Caco-2 (cell line): ENCODE data around the gene KIF25. TPM values are rescaled to one million over a fixed set of nuclear protein-coding genes. Genes with fewer than 3 reads are reported as not detected.

Experiments
- BruUV-seq: library from RNA; stranded (reverse); fragments of 400-500 nt; replicated peaks from 2 replicates; lab custom pipeline; 2021; lab: Mats Ljungman, UMichigan
- CTCF ChIA-PET: fragments of 300-600 bp; sonication (Branson Sonifier 250); formaldehyde crosslinking; loops from one replicate; lab custom pipeline; 2022; ENCODE audit warnings: antibody characterized with exemption; lab: Charles Lee
- POLR2A ChIA-PET: fragments of 300-600 bp; sonication (Branson Sonifier 250); formaldehyde crosslinking; loops from one replicate; lab custom pipeline; 2022; ENCODE audit warnings: antibody characterized with exemption; lab: Charles Lee
- DNase-seq, 2 experiments: peaks; one replicate each; pipeline versions ENCODE4 v3.0.0 to v3.0.0-alpha.2; 2020 to 2022
- H3K27me3 ChIP-seq: replicated peaks from 2 replicates; pipeline ENCODE4 v1.6.0; 2011; ENCODE audit warnings: low read length; ENCODE audit not compliant: control insufficient read depth, insufficient read depth
- H3K36me3 ChIP-seq: 2 replicates; pipeline ENCODE4 v1.5.1; 2011; ENCODE audit warnings: low read length; ENCODE audit not compliant: control insufficient read depth, insufficient read depth
- H3K4me1 ChIP-seq: fragments of 250-450 bp; sonication (Bioruptor Pico); 2 replicates; pipeline ENCODE4 v1.5.1; 2020; ENCODE audit warnings: mild to moderate bottlenecking
- H3K4me3 ChIP-seq: 2 replicates; pipeline ENCODE4 v1.5.1; 2011; ENCODE audit warnings: low read depth, mild to moderate bottlenecking, control low read depth, low read length
- H3K9me3 ChIP-seq: fragments of 250-450 bp; sonication (Bioruptor Pico); 2 replicates; pipeline ENCODE4 v1.5.1; 2020; ENCODE audit warnings: mild to moderate bottlenecking, moderate library complexity
- H3K27ac Mint-ChIP-seq: one replicate; pipeline ENCODE4 v1.8.0; 2022; ENCODE audit warnings: mixed read lengths; ENCODE audit not compliant: unreplicated experiment
- H3K27me3 Mint-ChIP-seq: one replicate; pipeline ENCODE4 v1.8.0; 2022; ENCODE audit warnings: mixed read lengths; ENCODE audit not compliant: insufficient read depth, unreplicated experiment
- H3K36me3 Mint-ChIP-seq: one replicate; pipeline ENCODE4 v1.8.0; 2022; ENCODE audit warnings: mild to moderate bottlenecking, mixed read lengths; ENCODE audit not compliant: insufficient read depth, unreplicated experiment
- H3K4me1 Mint-ChIP-seq: one replicate; pipeline ENCODE4 v1.8.0; 2022; ENCODE audit warnings: low read depth, mixed read lengths; ENCODE audit not compliant: unreplicated experiment
- H3K4me3 Mint-ChIP-seq: one replicate; pipeline ENCODE4 v1.8.0; 2022; ENCODE audit warnings: mild to moderate bottlenecking, moderate library complexity, mixed read lengths; ENCODE audit not compliant: unreplicated experiment
- H3K9me3 Mint-ChIP-seq: one replicate; pipeline ENCODE4 v1.8.0; 2022; ENCODE audit warnings: mixed read lengths; ENCODE audit not compliant: unreplicated experiment
- intact Hi-C: fragments of 100-400 bp; cut with micrococcal nuclease; formaldehyde crosslinking; loops from one replicate; pipeline ENCODE4 v1.10.0; 2022; ENCODE audit not compliant: unreplicated experiment
- total RNA-seq: library from RNA; stranded (reverse); gene quantifications from 2 replicates; pipeline ENCODE4 v1.2.3, GENCODE V29; 2022
- TF ChIP-seq, protein P1 (sequence below), 2 experiments: fragments of 200-600 bp in 1 of 2; IDR thresholded peaks; 1 replicate in 1 of 2; 2 replicates in 1 of 2; pipeline versions ENCODE4 v1.5.1 to v1.8.0; 2011 to 2022; ENCODE audit warnings: antibody characterized with exemption in 1 of 2, control low read depth in 1 of 2, inconsistent platforms in 1 of 2, low read depth in 1 of 2, low read length in 1 of 2, mild to moderate bottlenecking in 1 of 2, moderate library complexity in 1 of 2; ENCODE audit not compliant: insufficient read depth in 1 of 2, severe bottlenecking in 1 of 2, unreplicated experiment in 1 of 2

Gene KIF25
- total RNA-seq, 1 experiment from 2014 or later = not detected

GRCh38 chr6:168091381-168092264 lies 94.2 kb downstream of the KIF25 start:
- Histone ChIP-seq H3K4me1 (peaks cover 47% of the 10 kb centered on the region), H3K36me3 (no peaks in the 10 kb centered on the region; the same call in 1 of the 2 replicates), H3K4me3 (no peak overlapping the region), H3K27me3 (no peaks in the 10 kb centered on the region), H3K9me3 (no peaks in the 10 kb centered on the region)
- ChIA-PET POLR2A (no interaction called here), CTCF (no interaction called here)
- Mint-ChIP-seq H3K36me3 (no peaks in the 10 kb centered on the region), H3K27me3 (no peaks in the 10 kb centered on the region), H3K4me3 (no peak overlapping the region), H3K9me3 (no peaks in the 10 kb centered on the region), H3K4me1 (peaks cover 30% of the 10 kb centered on the region), H3K27ac (peak overlapping the region; percentile 92)
- intact Hi-C loops = no loop called here
- BruUV-seq = no TSS peak
- TF ChIP-seq, protein P1, sequence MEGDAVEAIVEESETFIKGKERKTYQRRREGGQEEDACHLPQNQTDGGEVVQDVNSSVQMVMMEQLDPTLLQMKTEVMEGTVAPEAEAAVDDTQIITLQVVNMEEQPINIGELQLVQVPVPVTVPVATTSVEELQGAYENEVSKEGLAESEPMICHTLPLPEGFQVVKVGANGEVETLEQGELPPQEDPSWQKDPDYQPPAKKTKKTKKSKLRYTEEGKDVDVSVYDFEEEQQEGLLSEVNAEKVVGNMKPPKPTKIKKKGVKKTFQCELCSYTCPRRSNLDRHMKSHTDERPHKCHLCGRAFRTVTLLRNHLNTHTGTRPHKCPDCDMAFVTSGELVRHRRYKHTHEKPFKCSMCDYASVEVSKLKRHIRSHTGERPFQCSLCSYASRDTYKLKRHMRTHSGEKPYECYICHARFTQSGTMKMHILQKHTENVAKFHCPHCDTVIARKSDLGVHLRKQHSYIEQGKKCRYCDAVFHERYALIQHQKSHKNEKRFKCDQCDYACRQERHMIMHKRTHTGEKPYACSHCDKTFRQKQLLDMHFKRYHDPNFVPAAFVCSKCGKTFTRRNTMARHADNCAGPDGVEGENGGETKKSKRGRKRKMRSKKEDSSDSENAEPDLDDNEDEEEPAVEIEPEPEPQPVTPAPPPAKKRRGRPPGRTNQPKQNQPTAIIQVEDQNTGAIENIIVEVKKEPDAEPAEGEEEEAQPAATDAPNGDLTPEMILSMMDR (IDR thresholded peaks at IDR 0.05; ENCODE audit: insufficient read depth in 1 of 2, low read depth in 1 of 2, low read length in 1 of 2, severe bottlenecking in 1 of 2, unreplicated experiment in 1 of 2) = no peak
- DNase-seq = no peak

- DNase-seq = no peak
- Histone ChIP-seq H3K9me3 (no peaks in the 10 kb centered on the region), H3K27me3 (no peaks in the 10 kb centered on the region), H3K4me1 (peaks cover 41% of the 10 kb centered on the region), H3K4me3 (no peak overlapping the region), H3K36me3 (no peaks in the 10 kb centered on the region; the same call in 1 of the 2 replicates)
- TF ChIP-seq, protein P1 (IDR thresholded peaks at IDR 0.05; ENCODE audit: insufficient read depth in 1 of 2, low read depth in 1 of 2, low read length in 1 of 2, severe bottlenecking in 1 of 2, unreplicated experiment in 1 of 2) = no peak
- no TSS peak for BruUV-seq
- CTCF ChIA-PET = no interaction called here
- H3K4me1 Mint-ChIP-seq = peaks cover 22% of the 10 kb centered on the region
- POLR2A ChIA-PET = no interaction called here
- no peak overlapping the region for H3K27ac Mint-ChIP-seq
- intact Hi-C loops = no loop called here
- no peaks in the 10 kb centered on the region for H3K36me3 Mint-ChIP-seq
- H3K9me3 Mint-ChIP-seq = no peaks in the 10 kb centered on the region
- no peaks in the 10 kb centered on the region for H3K27me3 Mint-ChIP-seq
- no peak overlapping the region for H3K4me3 Mint-ChIP-seq
These were observed 95.1 kb downstream of the KIF25 start for GRCh38 chr6:168092541-168092940.

GRCh38 chr6:168093071-168093505 lies 95.6 kb downstream of the KIF25 start:
- H3K36me3 ChIP-seq = no peaks in the 10 kb centered on the region; the same call in 1 of the 2 replicates
- ChIA-PET CTCF (no interaction called here), POLR2A (no interaction called here)
- H3K36me3 Mint-ChIP-seq = no peaks in the 10 kb centered on the region
- intact Hi-C loops = no loop called here
- no peak overlapping the region for H3K4me3 Mint-ChIP-seq
- no peak for DNase-seq
- H3K4me1 ChIP-seq = peaks cover 36% of the 10 kb centered on the region
- TF ChIP-seq, protein P1 (IDR thresholded peaks at IDR 0.05; ENCODE audit: insufficient read depth in 1 of 2, low read depth in 1 of 2, low read length in 1 of 2, severe bottlenecking in 1 of 2, unreplicated experiment in 1 of 2) = no peak
- H3K4me1 Mint-ChIP-seq = peaks cover 17% of the 10 kb centered on the region
- no TSS peak for BruUV-seq
- H3K27me3 ChIP-seq = no peaks in the 10 kb centered on the region
- H3K27me3 Mint-ChIP-seq = no peaks in the 10 kb centered on the region
- no peak overlapping the region for H3K27ac Mint-ChIP-seq
- H3K4me3 ChIP-seq = no peak overlapping the region
- no peaks in the 10 kb centered on the region for H3K9me3 Mint-ChIP-seq
- no peaks in the 10 kb centered on the region for H3K9me3 ChIP-seq
